GM12878 (cell line): ENCODE results near the gene SCARB2. TPM values are rescaled to one million over a fixed set of nuclear protein-coding genes. Genes with fewer than 3 reads are reported as not detected.

ENCODE experiments used
- ATF7 ChIP-seq: fragments of 450-650 bp; IDR thresholded peaks from 2 replicates; pipeline ENCODE4 v1.6.1; 2016; ENCODE audit warnings: low read depth, mild to moderate bottlenecking
- MTA2 ChIP-seq: fragments of 450-650 bp; IDR thresholded peaks from 2 replicates; pipeline ENCODE4 v1.6.1; 2016; ENCODE audit warnings: low read depth, mild to moderate bottlenecking, moderate library complexity
- PAX5 ChIP-seq: IDR thresholded peaks from 2 replicates; pipeline ENCODE4 v1.6.1; 2011; ENCODE audit warnings: low read depth, low read length, borderline replicate concordance
- SRF ChIP-seq, 2 experiments: IDR thresholded peaks; 2 replicates each; pipeline ENCODE4 v1.6.1; 2011; ENCODE audit warnings: low read depth in 2 of 2, low read length in 2 of 2, mild to moderate bottlenecking in 1 of 2, moderate library complexity in 1 of 2
- ZNF24 ChIP-seq: fragments of 450-650 bp; IDR thresholded peaks from 2 replicates; pipeline ENCODE4 v1.6.1; 2017; ENCODE audit warnings: antibody characterized with exemption, mild to moderate bottlenecking
- polyA plus RNA-seq, 11 experiments: library from polyadenylated mRNA; depleted of rRNA in 4 of 11; unstranded in 6 of 11; stranded (reverse) in 5 of 11; fragments of >200 nt; fragmentation: Nextera tagmentation in 4 of 11; fragmentation: Illumina TruSeq in 1 of 11; extraction: Ambion mirVana in 4 of 11; extraction: Trizol in 1 of 11; gene quantifications; 1 replicate in 1 of 11; 2 replicates in 10 of 11; pipeline versions ENCODE4 v1.2.1 to v1.2.3, GENCODE V29; 2011 to 2016; ENCODE audit warnings: inconsistent platforms in 2 of 11, missing spikeins in 2 of 11, low read depth in 1 of 11
- total RNA-seq, 4 experiments: library from RNA; depleted of rRNA in 3 of 4; stranded (reverse); fragments of >200 nt in 3 of 4; fragmentation: Illumina TruSeq in 1 of 4; extraction: Trizol in 1 of 4; gene quantifications; 2 replicates each; pipeline versions ENCODE4 v1.2.1 to v1.2.3, GENCODE V29; 2013 to 2021
- TF ChIP-seq, protein P1 (sequence below): fragments of 450-650 bp; IDR thresholded peaks from 2 replicates; pipeline ENCODE4 v1.6.1; 2014; ENCODE audit warnings: mild to moderate bottlenecking
- TF ChIP-seq, protein P2 (sequence below): IDR thresholded peaks from 2 replicates; pipeline ENCODE4 v1.6.1; 2011; ENCODE audit warnings: mild to moderate bottlenecking, low read depth, low read length, moderate library complexity; ENCODE audit not compliant: insufficient replicate concordance
- TF ChIP-seq, protein P3 (sequence below): fragments of 450-650 bp; IDR thresholded peaks from 2 replicates; pipeline ENCODE4 v1.6.1; 2016; ENCODE audit warnings: mild to moderate bottlenecking
- TF ChIP-seq, protein P4 (sequence below): IDR thresholded peaks from 2 replicates; pipeline ENCODE4 v1.6.1; 2012; ENCODE audit warnings: low read depth, low read length, improper control_type of control experiment

SCARB2 gene
- total and polyA plus RNA-seq, 10 of the 15 experiments (the other 5 are each of a cell fraction or from before 2014, with no cell fraction given), result 2.1 to 11.7 (median 9.5) TPM

DNA sequence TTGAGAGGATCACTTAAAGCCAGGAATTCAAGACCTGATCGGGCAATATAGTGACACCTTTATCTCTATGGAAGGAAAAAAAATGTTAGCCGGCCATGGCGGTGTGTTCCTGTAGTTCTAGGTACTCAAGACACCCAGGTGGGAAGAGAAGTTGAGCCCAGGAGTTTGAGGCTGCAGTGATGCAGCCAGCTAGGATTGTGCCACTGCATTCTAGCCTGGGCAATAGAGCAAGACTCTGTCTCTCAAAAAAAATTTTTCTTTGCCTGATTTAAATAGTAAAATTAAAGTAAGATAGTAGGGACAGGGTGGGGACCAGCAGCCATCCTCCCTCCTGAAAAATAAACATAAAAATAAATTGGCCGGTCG is 21.0 kb upstream of the SCARB2 start (continued):
- TF ChIP-seq, protein P1, sequence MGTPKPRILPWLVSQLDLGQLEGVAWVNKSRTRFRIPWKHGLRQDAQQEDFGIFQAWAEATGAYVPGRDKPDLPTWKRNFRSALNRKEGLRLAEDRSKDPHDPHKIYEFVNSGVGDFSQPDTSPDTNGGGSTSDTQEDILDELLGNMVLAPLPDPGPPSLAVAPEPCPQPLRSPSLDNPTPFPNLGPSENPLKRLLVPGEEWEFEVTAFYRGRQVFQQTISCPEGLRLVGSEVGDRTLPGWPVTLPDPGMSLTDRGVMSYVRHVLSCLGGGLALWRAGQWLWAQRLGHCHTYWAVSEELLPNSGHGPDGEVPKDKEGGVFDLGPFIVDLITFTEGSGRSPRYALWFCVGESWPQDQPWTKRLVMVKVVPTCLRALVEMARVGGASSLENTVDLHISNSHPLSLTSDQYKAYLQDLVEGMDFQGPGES, result no peak
- no peak for TF ChIP-seq SRF (IDR thresholded peaks at IDR 0.05; ENCODE audit: low read depth in 2 of 2, low read length in 2 of 2)
- TF ChIP-seq ATF7, result no peak
- no peak for TF ChIP-seq ZNF24
- TF ChIP-seq MTA2, result no peak
- TF ChIP-seq, protein P2, sequence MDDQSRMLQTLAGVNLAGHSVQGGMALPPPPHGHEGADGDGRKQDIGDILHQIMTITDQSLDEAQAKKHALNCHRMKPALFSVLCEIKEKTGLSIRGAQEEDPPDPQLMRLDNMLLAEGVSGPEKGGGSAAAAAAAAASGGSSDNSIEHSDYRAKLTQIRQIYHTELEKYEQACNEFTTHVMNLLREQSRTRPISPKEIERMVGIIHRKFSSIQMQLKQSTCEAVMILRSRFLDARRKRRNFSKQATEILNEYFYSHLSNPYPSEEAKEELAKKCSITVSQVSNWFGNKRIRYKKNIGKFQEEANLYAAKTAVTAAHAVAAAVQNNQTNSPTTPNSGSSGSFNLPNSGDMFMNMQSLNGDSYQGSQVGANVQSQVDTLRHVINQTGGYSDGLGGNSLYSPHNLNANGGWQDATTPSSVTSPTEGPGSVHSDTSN, result no peak
- TF ChIP-seq PAX5, result no peak
- TF ChIP-seq, protein P3, sequence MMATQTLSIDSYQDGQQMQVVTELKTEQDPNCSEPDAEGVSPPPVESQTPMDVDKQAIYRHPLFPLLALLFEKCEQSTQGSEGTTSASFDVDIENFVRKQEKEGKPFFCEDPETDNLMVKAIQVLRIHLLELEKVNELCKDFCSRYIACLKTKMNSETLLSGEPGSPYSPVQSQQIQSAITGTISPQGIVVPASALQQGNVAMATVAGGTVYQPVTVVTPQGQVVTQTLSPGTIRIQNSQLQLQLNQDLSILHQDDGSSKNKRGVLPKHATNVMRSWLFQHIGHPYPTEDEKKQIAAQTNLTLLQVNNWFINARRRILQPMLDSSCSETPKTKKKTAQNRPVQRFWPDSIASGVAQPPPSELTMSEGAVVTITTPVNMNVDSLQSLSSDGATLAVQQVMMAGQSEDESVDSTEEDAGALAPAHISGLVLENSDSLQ, result no peak
- TF ChIP-seq, protein P4, sequence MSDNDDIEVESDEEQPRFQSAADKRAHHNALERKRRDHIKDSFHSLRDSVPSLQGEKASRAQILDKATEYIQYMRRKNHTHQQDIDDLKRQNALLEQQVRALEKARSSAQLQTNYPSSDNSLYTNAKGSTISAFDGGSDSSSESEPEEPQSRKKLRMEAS, result no peak
